Activated CD8-positive, alpha-beta memory T cell treated with anti-CD3 and anti-CD28 coated beads, Interleukin-2, amount 50 U/mL, for 4 hours (primary cell): ENCODE results near the gene PSMB7.
"Not testable (repeated sequence)": the region's sequence is repeated elsewhere in the genome, so short reads cannot be mapped to it uniquely, and the experiment has no call there.

Source experiments
- DNase-seq: peaks from one replicate; pipeline ENCODE4 v3.0.0-alpha.2; 2020

Gene PSMB7

DNA sequence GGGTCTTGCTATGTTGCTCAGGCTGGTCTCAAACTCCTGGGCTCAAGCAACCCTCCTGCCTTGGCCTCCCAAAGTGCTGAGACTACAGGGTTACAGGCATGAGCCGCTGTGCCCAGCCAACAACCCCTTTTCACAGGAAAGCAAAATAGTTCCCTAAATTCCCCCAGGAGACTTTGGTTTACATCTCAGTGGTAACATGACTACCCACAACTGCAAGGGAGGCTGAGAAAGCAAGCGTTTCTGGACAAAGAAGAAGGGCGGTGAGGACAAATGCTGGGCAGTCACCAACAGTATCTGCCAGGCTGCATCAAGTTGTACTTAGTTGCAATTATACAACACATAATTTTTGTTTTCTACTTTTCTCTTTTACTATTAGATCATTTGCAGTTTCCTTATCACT is 27.6 kb upstream of the PSMB7 start:
- DNase-seq, result no peak

DNA sequence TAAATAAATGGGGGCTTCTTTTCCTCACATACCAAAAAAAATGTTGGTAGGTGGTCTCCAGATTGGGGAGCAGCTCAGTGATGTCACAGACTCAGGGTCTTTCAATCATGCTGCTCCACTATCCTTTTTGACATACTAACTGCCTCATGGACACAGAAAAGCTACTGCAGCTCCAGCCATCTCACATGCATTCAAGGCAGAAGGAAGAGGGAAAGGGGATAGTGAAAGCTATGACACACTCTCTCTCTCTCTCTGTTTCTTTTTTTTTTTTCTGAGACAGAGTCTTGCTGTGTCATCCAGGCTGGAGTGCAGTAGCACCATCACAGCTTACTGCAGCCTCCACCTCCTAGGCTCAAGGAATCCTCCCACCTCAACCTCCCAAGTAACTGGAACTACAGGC is 27.1 kb upstream of the PSMB7 start:
- no peak for DNase-seq

DNA sequence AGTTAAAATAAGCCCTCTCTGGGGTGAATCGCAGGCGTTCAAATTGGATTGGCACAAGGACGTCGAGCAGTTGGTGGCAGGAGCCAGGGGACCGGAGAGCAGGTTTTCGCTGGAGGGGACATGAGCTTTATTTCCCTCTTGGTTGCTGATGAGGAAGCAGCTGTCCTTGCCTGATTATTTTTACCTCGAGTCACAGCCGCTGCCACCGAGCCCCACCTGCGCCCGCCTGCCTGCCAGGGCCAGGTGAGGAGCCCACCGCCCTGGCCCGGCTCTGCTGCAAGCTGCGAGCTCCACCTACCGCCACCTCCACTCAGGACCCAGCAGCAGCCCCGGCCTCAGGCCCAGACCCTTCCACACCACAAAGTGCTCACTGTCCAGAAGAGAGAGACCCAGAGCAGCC is 26.0 kb upstream of the PSMB7 start:
- no peak for DNase-seq

DNA sequence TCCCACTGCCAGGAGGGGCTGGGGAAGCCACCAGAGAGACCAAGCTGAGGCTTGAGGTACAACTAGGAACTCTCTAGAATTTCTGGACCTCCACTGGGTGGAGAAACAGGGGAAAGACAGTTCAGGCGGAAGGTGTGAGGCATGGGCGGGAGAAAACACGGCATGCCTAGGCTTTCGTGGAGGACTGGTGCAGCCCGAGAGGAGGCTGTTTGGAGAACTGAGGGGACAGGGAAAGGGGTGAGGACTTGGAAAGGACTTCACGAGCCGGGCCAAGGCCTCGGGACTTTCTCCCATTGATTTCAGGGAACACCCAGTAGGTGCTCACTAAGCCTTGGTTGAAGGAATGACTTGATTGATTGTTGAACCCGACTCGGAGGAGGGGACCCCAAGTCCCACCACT is 25.5 kb upstream of the PSMB7 start:
- no peak for DNase-seq

DNA sequence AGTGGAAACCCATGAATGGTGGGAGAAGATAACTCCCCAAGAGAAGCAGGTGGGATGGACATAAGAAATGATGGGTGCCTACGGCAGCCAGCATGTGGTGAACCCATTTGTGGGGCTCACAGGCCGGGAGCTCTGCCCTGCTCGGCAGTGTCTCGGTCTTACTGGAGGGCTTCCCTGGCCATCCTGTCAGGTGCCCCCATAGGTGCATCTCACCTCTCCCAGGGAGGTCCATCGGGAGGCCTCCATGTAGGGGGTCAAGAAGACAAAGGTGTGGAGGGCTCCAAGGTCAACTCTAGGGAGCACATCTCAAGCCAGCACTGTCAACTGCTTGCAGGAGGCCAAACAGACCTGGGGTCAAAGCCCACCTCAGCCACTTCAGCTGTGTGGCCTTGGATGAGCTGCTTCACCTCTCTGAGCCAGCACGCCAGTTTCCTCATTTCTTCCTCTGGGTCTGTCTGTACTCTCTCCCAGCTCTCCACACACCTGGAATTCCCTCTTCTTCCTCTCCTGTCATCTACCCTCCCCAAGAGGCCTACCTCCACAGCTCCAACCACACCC is 24.5 kb upstream of the PSMB7 start:
- no peak for DNase-seq

DNA sequence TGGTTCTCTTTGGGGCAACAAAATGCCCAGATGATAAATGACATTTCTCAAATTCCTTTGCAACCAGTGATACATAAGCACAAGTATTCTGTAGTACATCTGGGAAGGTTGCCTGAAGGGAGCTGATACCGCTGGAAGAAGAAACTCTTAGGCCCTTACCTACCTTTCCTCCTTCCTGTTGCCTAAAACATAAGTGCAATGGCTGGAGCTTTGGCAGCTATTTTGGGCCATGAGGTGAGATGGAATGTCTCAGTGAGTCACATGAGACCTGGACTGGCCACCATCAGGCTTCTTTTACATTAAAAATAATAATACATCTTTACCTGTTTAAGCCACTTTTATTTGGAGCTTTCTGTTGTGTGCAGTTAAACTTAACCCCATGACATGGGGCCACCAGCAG is 23.8 kb upstream of the PSMB7 start:
- no peak for DNase-seq

DNA sequence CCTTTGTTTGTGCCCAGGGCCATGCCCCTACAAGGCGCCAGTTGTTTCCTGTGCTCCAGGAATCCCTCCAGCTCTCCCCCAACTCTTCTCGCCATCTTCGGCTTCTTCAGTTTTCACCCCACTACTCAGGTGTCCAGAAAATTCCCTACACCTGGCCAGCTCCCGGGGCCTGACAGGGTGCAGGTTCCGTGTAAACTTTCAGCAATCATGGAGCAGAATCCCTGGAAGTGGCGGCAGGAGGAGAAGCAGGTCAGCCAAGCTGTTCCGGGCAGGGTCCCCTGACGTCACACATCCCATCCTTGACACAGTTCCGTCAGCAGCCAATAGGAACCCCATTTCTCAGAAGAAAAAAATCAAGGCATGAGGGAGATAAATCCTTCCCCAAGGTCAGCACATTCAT is 22.8 kb upstream of the PSMB7 start:
- no peak for DNase-seq

DNA sequence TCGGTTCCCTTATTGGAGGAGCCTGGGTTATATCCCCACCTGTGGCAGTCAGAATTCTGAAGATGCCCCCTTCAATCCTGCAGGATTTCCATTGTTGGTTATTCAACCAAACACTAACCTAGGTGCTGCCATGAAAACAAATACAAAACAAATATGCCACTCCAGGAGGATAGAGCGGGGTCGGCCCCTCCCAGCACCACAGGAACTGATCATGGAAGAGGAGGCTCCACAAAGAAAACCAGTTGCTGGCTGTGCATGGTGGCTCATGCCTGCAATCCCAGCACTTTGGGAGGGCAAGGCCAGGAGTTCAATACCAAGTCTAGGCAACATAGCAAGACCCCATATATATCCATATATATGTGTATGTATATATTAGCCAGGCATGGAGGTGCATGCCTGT is 21.8 kb upstream of the PSMB7 start:
- DNase-seq, result no peak

DNA sequence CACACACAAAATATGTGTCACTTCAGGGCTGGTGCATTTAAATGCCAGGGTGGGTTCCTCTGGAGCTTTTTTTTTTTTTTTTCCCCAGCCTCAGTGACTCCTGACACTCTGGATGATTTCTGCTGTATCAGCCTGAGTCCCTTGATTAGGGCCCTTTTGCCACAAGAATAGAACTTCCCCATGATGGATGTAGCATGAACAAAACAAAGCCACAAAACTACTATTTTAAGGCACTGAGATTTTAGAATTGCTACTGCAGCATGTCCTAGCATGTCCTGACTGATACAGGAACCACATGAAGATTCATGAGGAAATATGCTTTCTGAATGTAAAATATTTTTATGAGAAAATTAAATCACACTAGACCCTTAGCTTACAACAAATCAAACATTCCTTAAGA is 21.1 kb upstream of the PSMB7 start:
- DNase-seq, result no peak

DNA sequence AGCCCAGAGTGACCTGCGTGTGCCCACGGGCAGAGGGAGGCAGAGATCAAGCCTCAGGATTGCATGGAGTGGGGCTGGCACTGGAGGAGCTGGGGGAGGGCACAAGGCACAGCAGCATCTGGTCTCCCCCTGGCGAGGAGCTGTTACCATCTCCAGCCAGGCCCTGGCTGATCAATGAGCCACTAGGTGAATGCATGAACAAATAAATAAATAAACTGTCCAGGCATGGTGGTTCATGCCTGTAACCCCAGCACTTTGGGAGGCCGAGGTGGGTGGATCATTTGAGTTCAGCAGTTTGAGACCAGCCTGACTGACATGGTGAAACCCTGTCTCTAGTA is 14.3 kb upstream of the PSMB7 start:
- no peak for DNase-seq

DNA sequence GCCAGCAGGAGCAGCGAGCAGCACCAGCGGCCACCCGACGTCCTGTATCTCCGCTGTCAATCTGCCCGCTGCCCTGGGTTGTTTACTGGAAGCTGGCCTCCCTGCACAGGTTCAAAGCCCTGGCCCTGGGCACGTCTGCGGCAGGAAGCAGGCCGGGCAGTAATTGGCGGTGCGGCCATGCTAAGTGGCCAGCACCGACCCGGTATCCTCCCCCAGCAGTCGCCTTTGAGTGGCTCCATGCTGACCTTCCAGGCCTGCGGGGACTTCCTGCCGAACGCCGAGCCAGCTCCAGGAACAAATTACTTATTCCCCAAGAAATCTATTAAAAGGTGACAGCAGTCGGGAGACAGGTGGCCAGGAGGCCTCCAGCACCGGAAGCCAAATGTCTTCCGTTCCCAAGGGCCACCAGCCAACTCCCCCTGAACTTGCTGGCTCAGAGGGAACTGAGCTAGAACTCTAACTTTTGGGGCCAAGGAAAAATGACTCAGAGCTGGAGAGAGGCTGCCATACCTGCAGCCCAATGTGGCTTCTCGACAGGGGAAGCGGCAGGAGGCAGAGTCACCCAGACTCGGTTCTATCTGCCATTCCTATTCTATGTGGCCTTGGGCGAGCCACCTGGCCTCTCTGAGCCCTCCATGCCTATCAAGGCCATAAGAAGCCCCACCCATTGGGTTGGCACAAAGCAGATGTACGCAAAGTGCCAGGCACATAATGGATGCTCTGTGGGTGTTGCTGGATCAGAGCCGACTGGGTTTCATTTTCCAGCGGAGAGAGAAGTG is 13.7 kb upstream of the PSMB7 start:
- DNase-seq, result no peak

DNA sequence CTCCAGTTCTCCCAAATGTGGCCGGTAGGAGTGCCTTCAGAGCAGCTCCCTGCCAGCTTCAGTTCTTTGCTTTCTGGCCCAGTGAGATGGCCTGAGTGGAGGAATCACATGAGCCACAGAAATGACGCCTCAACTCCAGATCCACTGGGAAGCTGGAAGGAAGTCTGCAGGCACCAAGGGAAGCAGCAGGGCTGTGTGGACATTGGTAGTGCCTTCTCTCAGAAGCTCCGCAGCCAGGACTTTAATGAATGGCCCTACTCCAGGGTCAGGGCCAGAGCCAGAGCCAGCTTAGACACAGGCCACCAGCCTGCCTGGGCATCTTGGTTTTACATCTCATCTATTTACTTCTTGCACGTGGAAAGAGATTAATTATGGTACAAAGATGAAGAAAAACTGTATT is 12.0 kb upstream of the PSMB7 start:
- DNase-seq, result no peak

DNA sequence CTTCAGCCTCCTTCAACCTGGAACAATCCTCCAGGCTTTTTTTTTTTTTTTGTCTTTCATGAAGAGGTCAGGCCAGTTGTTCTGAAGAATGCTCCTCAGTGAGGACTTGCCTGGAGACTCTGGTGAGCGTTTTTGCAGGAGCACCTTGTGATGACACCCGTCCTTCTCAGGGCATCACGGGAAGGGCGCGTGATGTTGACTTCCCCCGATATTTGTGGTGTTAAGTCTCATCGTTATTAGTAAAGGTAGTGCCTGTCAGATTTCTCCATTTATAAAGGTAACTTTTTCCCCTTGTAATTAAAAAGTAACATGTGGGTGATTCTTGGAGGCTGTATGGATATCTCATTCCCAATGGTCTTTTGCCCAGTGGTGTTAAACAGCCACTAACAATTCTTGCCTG is 11.1 kb upstream of the PSMB7 start:
- no peak for DNase-seq

DNA sequence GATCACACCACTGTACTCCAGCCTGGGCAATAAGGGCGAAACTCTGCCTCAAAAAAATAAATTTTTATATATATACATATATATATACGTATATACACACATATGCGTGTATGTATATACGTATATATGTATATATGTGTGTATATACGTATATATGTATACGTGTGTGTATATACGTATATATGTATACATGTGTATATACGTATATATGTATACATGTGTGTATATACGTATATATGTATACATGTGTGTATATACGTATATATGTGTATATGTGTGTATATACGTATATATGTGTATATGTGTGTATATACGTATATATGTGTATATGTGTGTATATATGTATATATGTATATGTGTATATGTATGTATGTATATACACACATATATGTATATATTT is 10.5 kb upstream of the PSMB7 start:
- not testable (repeated sequence) for DNase-seq

DNA sequence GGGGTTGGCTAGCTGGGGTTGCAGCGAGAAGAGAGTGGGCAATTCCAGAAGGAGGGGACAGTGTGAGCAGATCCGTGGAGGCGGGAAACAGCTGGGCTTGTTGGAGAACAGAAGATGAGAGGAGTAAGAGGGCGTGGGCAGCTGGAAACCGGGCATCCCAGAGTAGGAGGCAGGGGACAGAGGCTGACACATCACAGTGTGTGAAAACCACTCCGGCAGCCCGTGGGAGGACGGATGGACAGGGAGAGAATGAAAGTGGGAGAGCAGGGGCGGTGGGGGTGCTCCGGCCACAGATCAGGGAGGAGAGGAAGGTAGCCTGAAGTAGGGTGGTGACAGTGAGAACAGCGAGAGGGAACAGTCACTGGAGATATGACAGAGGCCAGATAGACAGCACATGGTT is 8.3 kb upstream of the PSMB7 start:
- DNase-seq, result no peak

DNA sequence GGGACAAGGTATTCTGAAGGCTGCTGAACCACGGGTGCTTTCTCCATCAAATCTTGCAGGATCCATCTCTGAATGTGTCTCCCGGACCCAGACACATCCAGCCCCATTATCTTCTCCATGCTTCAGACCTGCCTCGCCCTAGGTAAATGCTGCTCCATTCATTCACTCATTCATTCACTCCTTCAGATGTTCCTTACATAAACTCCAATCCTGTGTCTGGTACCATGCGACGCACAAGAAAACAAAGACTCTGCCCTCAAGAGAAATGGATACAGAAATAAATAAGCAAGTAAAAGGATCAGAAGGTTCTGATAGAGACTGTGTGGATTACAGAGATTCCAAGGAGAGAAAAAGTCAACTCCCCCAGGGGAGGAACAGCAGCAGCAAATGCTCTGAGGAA is 7.9 kb upstream of the PSMB7 start:
- DNase-seq, result no peak

DNA sequence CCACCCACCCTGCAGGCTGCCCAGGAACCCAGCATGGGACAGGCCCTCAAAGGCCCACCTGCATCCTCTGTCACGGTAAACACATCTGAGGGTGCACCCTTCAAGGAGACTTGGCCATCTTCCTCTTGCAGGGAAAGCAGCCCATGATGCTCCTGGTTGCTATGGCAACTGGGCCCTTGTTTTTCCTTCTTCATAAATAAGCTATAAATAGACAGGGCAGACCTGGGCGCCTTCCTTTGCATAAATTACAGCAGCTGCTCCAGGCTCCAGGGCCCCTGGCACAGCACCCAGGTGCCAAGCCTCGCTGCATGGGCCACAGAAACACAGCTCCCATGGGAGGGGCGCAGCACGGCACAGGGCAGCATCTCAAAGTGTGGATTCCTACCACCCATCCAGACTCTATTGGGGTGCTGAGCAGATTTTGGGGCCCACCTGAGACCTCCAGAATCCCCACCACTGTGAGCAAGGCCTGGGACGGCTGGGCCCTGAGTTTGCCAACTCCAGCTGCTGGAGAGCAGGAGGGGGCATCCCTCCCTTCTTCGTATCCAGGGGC is 5.8 kb upstream of the PSMB7 start:
- DNase-seq, result no peak

DNA sequence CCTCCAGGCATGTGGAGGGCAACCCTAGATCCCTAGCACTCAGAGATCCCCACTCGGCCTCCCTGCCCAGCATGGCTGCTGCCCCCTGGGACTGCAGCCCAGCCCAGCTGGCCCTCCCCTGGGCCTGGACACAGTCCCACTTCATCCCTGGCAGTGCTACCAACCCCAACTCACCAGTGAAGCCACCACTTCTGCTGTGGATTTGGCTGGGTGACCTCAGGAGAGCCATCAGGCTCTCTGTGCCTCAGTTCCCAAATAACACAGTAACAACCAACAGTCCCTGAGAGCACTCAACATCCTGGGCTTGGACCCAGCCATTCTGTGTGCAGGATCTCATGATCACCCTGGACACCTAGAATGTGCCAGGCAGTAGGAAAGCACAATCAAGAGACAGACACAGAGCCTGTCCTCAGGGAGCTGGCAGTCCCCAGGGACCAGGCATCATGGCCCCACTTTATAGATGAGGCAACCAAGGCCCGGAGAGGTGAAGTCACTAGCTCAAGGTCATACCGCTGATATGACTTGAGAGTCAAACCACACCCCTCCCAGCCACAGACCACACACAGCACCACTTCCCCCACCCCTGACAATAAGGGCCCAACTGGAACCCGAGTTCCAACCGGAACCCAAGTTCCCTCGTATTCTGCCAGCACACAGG is 4.7 kb upstream of the PSMB7 start:
- no peak for DNase-seq

DNA sequence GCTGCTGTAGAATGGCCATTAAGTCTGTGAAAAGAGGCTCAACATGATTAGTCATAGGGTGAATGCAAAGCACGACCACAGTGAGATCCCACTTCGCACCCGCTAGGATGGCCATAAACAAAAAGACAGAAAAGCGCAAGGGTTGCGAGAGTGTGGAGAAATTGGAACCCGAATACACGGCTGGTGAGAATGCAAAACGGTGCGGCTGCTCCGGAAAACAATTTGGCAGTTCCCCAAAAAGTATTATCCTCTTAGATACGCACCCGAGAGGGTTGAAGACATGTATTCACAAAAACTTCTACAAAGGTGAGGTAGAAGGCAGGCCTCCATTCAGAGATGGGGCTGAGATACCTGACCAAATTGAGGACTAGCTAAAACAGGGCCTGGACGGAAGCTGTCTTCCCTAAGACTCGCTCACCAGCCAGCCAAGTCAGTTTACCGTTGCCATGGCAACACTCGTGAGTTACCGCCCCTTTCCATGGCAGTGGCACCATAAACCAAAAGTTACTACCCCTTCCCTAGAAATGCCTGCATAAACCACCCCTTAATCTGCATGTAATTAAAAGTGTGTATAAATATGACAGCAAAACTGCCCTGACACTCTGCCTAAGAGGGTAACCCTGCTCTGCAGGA is 726 bp upstream of the PSMB7 start:
- DNase-seq, result no peak

DNA sequence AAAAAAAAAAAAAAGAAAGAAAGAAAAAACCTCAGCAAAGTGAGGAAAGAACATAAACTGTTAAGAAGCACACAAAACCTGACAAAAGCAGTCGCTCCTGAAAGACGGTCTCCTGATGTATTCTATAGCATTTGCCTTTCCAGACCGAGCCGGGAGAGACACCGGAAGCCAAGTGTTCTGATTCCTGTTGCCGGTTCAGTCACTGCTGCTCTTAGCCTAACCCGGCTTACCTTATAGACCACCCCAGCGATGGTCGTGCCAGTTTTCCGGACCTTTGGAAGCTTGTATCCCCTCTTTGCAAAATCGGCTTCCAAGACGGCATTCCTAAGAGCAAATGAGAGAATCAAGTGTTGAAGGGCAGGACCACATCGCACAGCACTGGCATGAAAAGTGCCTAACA is 630 bp downstream of the PSMB7 start:
- DNase-seq, result no peak

DNA sequence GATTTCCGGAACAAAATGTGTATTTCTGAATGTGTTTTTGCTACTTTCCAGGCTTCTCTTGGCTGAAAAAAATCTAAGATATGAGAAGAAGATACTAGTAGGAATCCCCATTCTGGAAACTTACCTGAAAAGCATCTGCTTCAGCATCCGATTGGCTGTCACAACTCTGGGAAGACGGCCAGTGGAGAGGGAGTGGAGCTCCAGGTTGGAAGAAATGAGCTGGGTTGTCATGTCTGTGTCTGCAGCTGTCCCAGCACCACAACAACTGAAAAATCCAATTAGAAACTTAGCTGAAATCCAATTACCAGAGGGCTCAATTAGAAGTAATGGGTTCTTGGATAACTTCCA is 3.0 kb downstream of the PSMB7 start:
- DNase-seq, result no peak

DNA sequence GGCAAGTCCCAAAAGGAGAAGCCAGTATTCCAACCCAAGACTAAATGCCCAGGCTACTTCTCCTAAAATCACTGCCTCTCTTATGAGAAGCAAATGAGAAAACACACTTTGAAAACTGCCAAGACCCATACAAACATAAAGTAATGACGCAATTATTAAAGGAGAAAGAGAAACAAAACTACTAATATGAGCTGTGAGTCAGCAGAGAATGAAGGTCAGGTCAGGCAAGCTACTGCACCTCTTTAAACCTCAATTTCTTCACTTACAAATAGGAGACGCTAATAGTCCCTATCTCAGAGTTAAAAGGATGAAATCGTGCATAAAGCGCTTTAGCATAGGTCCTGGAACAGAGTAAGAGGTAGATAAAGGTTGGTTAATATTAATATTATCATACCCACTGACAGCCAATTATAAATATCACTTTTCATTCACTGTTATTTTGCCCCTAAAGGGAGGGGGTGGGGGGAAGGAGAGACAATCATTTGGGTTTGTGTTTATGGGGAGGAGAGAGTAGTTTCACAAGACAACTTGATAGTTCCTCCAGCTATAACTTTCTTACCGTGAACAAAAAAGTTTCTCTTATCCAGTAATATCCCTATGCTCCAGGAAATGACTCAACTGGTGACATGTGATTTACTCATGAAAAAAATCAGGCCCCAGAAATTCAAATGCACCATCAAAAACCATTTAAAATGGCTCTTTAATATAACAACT is 3.6 kb downstream of the PSMB7 start:
- DNase-seq, result no peak

DNA sequence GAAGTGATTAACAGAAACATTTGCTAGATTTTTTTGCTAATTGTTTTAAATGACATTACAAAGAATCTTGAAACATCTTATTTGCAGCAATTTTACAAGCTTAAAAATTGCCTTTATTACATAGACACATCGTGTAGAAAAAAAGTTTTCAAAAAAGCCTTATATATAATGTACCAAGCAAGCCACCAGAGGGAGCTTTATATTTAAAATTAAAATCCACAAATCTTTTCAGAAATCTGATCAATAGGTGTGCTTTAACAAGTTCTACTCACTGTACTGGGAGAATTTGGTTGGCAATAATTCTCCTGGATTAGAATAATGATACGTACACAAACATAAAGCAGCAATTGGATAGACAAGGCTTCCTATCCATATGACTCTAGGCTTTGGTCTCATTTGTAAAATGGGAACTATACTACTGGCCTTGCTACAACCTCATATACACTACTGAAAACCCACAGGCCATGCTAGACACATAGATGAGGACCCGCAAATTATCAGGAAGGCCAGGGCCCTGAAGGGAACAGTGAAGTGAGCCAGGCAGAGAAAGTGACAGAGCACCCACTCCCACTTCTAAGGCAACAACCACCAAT is 4.8 kb downstream of the PSMB7 start:
- DNase-seq, result no peak
